Measurements from ENCODE around the gene MYL10.
"Not testable (repeated sequence)": the region's sequence is repeated elsewhere in the genome, so short reads cannot be mapped to it uniquely, and the experiment has no call there.

The MYL10 gene

DNA sequence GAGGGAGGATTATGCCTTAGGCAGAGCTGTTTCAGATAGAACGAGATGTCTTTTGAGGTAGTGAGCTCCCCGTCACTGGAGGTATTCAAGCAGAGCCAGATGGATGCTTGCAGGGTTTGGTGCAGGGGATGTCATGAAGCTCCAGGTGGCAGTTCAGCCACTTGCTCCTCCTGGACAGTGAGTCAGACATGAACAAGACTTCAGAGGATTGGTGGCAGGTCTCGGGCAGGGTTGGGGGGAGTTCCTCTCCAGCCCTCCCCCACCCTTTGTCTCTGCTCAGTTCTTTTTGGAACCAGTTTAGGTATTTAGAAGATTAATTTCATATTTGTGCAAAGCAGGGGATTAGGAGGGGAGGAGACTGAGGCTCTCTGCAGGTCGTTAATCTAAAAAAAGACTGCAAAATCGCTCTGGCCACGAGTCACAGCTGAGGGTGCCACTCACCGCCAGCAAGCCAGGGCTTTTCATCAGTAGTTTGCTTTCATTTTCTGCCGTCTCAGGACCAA is 21.5 kb upstream of the MYL10 start:
- DNase-seq = no peak

DNA sequence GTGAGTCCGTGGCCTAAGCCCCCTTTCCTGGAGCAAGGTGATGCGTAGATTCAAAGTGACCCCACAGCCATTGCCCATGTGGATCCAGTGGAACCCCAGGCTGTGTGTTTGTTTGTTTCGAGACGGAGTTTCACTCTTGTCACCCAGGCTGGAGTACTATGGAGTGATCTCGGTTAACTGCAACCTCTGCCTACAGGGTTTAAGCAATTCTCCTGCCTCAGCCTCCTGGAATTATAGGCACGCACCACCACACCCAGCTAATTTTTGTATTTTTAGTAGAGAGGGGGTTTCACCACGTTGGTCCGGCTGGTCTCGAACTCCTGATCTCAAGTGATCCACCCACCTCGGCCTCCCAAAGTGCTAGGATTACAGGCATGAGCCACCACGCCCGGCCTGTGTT is 18.8 kb upstream of the MYL10 start:
- DNase-seq = not testable (repeated sequence)

DNA sequence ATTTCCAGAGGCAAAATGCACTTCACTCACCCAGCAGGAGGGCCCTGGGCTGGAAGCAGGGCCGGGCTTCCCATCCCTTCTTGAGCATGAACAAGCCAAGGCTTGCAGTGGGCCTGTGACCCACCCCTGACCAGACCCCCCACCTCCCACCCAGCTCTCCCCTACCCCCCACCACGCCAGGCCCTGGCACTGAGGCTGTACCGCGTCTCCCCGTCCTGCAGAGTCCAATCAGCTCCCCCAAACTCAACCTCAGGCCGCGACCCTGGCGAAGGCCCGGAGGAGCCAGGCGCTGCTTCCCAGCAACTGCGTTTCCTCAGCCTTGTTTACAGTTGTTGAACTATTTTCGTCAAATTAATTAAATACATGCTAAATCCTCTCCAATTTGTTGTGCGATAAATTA is 16.9 kb upstream of the MYL10 start:
- no peak for DNase-seq

- DNase-seq = no peak
Observed at GRCh38 chr7:101644879-101645278, 15.8 kb upstream of the MYL10 start.

GRCh38 chr7:101639127-101639526 is 10.0 kb upstream of the MYL10 start:
- not testable (repeated sequence) for DNase-seq

GRCh38 chr7:101636822-101637623 is 7.9 kb upstream of the MYL10 start:
- DNase-seq = no peak

- DNase-seq = no peak
Observed at GRCh38 chr7:101635484-101635883, 6.4 kb upstream of the MYL10 start.

DNA sequence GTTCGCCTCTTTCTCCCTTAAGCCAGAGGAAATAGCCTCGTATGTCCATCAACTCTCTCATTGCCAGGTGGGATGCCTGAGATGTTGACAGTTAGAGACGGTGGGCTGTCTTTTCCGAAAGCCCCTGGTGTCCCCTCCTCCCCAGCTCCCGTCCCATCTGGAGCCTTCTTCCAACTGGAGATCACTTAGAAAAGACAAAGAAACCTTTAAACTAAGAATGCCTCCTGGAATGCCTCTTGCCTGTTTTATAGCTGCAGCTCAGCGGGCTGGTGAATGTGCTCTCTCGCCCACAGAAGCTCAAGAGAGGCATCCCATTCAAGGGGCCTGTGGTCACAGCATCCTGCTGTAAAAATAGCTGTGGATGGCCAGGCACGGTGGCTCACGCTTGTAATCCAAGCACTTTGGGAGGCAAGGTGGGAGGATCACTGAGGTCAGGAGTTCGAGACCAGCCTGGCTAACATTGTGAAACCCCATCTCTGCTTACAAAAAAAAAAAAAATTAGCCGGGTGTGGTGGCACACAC is 5.2 kb upstream of the MYL10 start:
- no peak for DNase-seq

DNA sequence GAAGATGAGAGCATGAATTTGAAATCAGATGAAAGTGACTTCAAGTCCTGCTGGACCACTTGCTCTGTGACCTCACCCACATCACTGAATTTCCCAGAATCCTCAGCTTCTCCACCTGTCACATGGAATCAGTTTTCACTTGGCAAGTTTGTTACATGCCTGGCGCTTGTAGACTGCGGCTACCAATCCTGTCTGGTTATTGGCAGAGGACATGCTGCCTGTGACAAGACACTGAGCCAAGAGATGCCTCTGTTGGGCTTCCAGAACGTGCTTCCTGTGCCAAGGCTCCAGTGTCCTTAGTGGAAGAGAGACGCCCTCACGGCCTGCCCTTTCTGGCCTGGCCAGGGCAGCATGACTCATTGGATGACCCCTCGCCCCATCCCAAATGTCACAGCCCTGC is 4.4 kb upstream of the MYL10 start:
- DNase-seq = no peak

- DNase-seq = no peak
Observed at GRCh38 chr7:101632641-101633040, 3.5 kb upstream of the MYL10 start.

- DNase-seq = no peak
Observed at GRCh38 chr7:101631224-101631714, 2.2 kb upstream of the MYL10 start.

GRCh38 chr7:101630591-101630990 is 1.5 kb upstream of the MYL10 start:
- no peak for DNase-seq

- no peak for DNase-seq
Observed at GRCh38 chr7:101628522-101628921, 574 bp downstream of the MYL10 start.

DNA sequence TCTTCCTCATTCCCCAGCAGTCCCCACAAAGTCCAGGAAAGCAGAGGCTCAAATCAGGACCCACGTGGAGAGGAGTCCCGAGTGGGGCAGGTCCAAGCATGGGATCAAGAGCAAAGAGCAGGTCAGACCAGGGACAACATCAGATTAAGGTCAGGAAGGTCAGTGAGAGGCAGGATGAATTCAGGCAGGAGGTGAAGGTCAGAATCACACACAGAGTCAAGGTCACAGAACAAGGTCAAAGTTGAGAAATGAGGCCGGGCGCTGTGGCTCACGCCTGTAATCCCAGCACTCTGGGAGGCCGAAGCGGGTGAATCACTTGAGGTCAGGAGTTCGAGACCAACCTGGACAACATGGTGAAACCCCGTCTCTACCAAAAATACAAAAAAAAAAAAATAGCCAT is 2.3 kb downstream of the MYL10 start:
- no peak for DNase-seq

DNA sequence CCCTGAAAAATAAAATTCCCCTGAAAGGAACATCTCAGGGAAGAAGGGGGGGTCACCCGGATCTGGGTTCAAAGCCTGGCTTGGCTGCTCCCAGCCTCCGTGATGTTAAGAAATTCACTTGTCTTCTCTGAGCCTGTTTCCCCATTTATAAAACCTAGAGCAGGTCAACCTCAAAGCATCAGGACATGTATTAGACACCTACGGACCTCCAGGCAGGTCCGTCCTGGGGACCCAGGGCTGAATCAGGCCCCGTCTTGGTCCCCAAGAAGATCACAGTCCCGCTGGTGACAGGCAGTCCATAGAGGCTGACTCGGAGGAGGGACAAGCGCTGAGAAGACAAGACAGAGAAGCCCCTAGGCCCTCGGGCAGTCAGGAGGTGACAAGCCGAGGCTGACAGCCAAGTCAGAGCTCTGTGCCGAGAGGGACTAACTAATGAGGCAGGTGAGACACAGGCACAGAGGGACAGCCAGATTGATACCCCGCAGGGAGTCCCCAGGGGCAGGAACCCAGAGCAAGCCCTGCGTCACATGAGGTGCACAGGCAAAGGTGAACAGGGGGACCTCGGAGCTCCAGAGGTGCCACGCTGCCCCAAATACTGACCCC is 2.9 kb downstream of the MYL10 start:
- DNase-seq = no peak

DNA sequence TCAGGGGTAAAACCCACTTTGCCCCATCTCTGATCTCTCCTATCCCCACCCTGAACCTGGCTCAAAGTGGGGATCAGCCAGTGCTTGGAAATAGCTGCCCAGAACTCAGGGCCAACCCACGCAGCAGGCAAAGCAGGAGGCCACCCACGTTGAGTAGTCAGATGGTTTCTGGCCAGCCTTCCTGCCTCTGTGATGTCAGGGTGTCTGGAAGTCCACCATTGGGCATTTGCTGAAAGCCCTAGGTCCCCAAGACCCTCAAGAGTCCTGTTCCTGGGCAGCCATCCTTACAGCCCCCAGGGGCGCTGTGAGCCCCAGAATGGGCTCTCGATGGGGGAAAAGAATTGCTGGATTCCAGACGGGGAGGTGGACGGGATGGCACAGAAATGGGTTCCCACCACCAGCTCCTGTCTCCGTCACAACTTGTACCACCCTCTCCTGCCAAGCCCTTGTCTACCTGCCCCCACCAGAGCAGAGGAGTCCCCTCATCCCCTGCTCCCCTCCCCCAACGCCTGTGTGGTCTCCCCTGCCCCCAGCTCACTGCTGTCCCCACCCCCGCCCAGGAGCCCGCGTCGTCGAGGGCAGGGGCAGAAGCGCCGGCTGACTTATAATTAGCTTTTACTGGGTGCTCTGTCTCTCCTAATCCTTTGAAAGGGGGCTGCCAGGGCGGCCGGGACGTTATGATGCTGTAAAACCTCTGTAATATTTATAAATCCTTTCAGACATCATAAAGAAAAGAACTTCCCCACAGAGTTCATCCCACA is 3.9 kb downstream of the MYL10 start:
- DNase-seq = no peak

DNA sequence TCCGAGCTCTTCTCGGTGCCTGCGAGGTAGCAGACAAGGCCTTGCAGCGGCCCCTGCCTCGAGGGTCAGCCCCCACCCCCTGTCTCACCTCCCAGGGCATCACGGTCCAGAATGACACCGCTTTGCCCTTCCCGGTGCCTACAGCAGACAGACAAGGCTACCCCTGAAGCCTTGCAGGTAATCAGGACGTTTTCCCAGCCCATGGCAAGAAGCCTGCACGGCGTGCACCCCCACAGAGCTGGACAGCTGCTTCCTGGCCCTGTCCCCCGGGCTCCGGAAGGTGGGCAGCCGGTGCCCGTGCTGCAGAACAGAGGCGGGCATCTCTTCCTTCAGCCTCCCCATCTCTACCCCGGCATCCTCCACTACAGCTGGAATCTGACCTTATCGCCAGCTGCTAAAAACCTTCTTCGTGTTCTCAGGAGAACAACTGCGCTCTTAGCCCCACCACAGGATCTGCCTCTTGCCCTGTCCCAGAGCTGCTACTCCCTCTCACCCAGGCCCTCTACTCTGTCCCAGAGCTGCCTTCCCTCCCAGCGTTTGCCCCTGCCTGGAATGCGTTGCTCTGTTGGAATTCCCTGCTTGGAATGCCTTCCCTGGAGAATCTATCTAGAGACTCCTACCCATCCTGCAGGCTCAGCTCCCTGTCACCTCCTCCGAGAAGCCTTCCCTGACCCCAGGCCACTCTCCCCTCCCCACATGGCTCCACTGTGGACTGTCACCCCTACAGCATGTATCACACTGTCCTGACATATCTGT is 4.7 kb downstream of the MYL10 start:
- DNase-seq = no peak

DNA sequence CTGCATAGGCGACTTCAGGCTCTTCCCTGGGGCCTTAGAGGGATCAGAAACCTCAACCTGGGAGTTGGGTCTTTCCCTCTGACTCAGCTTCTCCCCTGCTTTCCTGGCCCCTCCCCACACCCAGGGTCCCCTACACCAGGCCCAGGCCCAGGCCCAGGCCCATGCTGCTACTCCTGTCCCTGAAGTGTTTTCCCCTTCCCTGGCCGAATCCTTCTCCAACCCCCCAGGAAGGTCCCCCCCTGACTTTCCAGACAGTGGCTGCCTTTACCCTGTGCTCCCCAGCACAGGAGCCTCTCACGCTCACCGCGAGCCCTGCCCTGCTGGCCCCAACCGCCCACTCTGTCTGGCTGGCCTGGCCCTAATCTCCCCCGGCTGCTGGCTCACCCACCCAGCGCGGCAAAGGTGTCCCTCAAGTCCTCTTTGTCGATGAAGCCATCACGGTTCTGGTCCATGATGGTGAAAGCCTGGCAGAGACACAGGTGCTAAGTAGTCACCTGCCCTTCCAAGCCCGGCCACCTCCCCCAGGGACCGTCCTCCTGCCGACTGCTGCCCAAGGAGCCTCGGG is 6.4 kb downstream of the MYL10 start:
- DNase-seq = no peak

DNA sequence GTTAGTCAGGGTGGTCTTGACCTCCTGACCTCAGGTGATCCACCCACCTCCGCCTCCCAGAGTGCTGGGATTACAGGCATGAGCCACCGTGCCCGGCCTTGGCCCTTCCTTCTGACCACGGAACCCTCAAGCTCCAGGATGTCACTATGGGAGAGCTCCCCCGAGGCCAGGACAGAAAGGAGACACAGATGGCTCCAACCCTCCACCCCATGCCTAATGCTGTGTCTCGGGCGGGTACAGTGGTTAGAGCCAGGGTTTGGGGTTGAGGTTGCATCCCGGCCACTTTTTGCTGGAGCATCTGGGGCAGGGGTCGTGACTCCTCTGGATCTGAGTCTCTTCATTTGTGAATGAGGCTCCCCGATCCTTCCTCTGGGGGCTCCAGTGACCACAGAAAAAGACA is 8.1 kb downstream of the MYL10 start:
- DNase-seq = no peak

DNA sequence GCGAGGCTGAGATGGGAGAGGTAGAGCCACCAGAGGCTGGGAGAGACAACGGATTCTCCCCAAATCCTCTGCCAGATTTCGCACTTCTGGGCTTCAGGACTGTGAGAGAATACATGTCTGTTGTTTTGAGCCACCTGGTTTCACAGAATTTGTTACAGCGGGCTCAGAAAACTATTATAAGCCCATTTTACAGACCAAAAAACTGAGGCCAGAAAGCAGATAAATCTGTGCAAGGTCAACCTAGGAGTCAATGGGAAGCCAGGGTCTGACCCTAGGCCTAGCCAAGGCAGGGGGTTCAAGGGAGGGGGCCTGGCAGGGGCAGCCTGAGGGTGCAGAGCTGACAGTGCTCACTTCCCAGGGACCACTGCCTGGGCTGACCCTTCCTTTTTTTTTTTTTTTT is 8.7 kb downstream of the MYL10 start:
- no peak for DNase-seq

DNA sequence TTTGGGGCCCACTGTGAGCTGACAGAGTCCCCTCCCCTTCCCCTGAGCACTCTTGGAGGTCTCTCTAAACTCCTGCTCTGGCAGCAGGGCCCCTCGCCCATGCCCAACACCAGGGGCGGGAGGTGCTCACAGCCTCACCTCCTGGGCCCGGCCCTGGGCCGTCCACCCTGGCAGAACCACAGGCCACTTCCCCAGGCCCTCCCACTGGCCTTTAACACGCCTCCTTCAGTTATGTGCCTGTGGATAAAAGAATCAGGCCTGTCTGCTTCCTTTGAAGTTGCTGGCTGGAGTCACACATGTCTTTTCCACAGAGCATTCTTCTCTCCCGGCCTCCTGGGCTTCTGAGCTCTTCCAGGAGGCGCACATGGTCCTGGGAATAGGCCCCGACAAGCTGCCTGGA is 10.2 kb downstream of the MYL10 start:
- no peak for DNase-seq

DNA sequence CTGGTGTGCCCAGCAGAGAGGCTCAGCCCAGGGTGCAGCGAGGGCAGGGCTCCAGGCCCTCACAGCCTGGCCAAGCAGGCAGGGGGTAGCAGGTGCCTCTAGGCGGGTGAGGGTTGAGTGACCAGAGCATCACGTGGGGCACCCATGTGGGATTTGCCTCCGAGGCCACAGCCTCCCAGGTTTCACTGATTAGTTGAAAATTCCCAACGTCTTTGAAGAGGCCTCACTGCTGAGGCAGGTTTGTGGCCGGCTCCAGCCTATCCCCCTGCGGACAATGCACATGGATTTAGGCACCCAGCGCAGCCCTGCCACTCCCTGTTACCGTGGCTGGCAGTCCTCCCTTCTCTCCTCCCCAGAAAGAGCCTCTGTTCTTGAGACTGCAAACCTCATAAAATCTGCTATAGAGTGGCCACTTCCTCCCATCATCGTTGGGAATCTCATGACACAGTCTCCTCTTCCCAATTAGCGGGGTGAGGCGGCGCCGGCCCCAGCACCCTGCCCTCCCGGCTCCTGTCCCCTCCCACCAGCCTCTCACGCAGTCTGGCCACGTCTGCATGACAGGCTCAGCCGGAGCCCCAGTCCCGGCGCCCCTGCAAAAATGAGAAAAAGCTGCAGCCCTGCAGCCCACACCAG is 10.8 kb downstream of the MYL10 start:
- no peak for DNase-seq
